ENCODE measurements around the gene UBP1.

DNA sequence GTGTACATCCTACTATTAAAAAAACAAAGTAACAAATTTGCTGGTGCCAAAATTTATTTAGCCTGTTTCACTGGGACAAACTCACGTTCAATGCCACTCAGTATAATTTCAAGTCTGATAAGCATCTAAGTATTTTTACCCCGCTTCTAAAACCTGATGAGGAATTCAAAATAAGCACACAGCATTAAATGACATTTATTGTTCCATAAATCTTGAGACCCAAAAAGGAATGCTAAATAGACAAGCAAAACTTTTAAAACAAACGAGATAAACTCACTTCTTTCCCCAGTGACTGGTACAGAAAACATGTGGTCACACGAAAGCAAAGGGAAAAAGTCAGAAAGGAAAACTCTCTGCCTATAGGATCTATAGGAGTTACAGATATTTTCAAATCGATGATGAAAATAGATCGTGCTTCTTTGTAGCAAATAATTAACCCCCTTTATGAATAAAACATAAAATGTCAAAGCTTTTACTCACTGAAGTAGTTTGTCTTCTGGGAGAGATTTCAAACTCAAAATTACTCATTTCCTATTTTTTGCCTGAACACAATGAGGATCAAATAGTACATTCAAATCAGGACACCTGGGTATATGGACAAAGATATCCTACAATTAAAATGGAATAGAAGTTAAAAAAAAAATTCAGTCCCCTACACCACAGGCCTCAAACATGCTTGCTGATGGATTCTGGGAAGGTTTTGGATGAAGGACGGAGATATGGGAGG is 51.7 kb downstream of the UBP1 start:
- TF ChIP-seq CTCF (IDR thresholded peaks at IDR 0.05) (no peak), EZH2 (IDR thresholded peaks at IDR 0.05) (no peak), EZH2phosphoT487 (IDR thresholded peaks at IDR 0.05) (no peak)
